GM19239 (cell line): ENCODE results near the gene CAMK1.

Experiments used
- DNase-seq: peaks from one replicate; pipeline ENCODE4 v3.0.0; 2011; ENCODE audit warnings: low spot score; ENCODE audit not compliant: insufficient read length
- FAIRE-seq: peaks from 2 replicates; lab custom pipeline; 2011; peaks lifted over from hg19 to GRCh38; lab: Jason Lieb, UNC

CAMK1 gene

GRCh38 chr3:9747267-9747666 lies 22.5 kb downstream of the CAMK1 start:
- no peak for FAIRE-seq
- no peak for DNase-seq

GRCh38 chr3:9746330-9746729 lies 23.4 kb downstream of the CAMK1 start:
- DNase-seq: no peak
- FAIRE-seq: no peak

- DNase-seq: no peak
- FAIRE-seq: no peak
These were observed 24.2 kb downstream of the CAMK1 start for GRCh38 chr3:9745521-9745920.

GRCh38 chr3:9744162-9744561 lies 25.6 kb downstream of the CAMK1 start:
- no peak for FAIRE-seq
- DNase-seq: no peak

GRCh38 chr3:9743548-9743947 lies 26.2 kb downstream of the CAMK1 start:
- no peak for DNase-seq
- no peak for FAIRE-seq

GRCh38 chr3:9742560-9742959 lies 27.2 kb downstream of the CAMK1 start:
- FAIRE-seq: no peak

GRCh38 chr3:9739181-9739580 lies 30.6 kb downstream of the CAMK1 start:
- no peak for FAIRE-seq
- no peak for DNase-seq

More at GRCh38 chr3:9742560-9742959, 27.2 kb downstream of the CAMK1 start:
- DNase-seq: no peak

GRCh38 chr3:9736831-9737230 lies 32.9 kb downstream of the CAMK1 start:
- FAIRE-seq (no peak), DNase-seq (no peak)

- no peak for FAIRE-seq
- no peak for DNase-seq
These were observed 37.0 kb downstream of the CAMK1 start for GRCh38 chr3:9732740-9733115.

- no peak for FAIRE-seq
- no peak for DNase-seq
These were observed 37.5 kb downstream of the CAMK1 start for GRCh38 chr3:9732080-9732739.

GRCh38 chr3:9731206-9732079 lies 38.3 kb downstream of the CAMK1 start, which contains the start of gene BRPF1:
Gene BRPF1, plus strand, starts transcription at chr3:9731735. Its CDS starts 2,406 bp downstream, at chr3:9734141.
- DNase-seq (peak; percentile 97), FAIRE-seq (peak; percentile 87)

- DNase-seq: no peak
- FAIRE-seq: no peak
These were observed 39.0 kb downstream of the CAMK1 start for GRCh38 chr3:9730657-9731205.

- FAIRE-seq (no peak), DNase-seq (no peak)
These were observed 40.3 kb downstream of the CAMK1 start for GRCh38 chr3:9729419-9729818.

- FAIRE-seq: no peak
- DNase-seq: no peak
These were observed 42.0 kb downstream of the CAMK1 start for GRCh38 chr3:9727743-9728142.

GRCh38 chr3:9727041-9727595 lies 42.6 kb downstream of the CAMK1 start:
- FAIRE-seq (no peak), DNase-seq (no peak)

- no peak for FAIRE-seq
- no peak for DNase-seq
These were observed 43.8 kb downstream of the CAMK1 start for GRCh38 chr3:9725775-9726515.

- DNase-seq (no peak), FAIRE-seq (no peak)
These were observed 48.1 kb downstream of the CAMK1 start for GRCh38 chr3:9721700-9722060.

GRCh38 chr3:9721015-9721699 lies 48.6 kb downstream of the CAMK1 start:
- no peak for FAIRE-seq
- no peak for DNase-seq

GRCh38 chr3:9718118-9718517 lies 51.6 kb downstream of the CAMK1 start:
- DNase-seq: no peak
- FAIRE-seq: no peak

GRCh38 chr3:9717563-9717962 lies 52.2 kb downstream of the CAMK1 start:
- no peak for FAIRE-seq

More at GRCh38 chr3:9717563-9717962, 52.2 kb downstream of the CAMK1 start:
- no peak for DNase-seq
